DND-41 (cell line): ENCODE measurements around the gene WWC1.

Experiments used
- CTCF ChIP-seq: IDR thresholded peaks from 2 replicates; pipeline ENCODE4 v1.5.1; 2012; ENCODE audit warnings: borderline replicate concordance, low read length, moderate library complexity, mild to moderate bottlenecking; ENCODE audit not compliant: poor library complexity, severe bottlenecking; ENCODE audit errors: extremely low read depth
- EZH2 ChIP-seq: IDR thresholded peaks from 3 replicates; pipeline ENCODE4 v1.6.1; 2012; ENCODE audit warnings: borderline replicate concordance, low read depth, mild to moderate bottlenecking, moderate library complexity, low read length, inconsistent platforms; ENCODE audit not compliant: severe bottlenecking

GRCh38 chr5:168251259-168251658 is 40.2 kb upstream of the WWC1 start:
- TF ChIP-seq EZH2 (no peak), CTCF (no peak)
